Measurements from ENCODE around the gene MACROH2A2. TPM values are rescaled to one million over a fixed set of nuclear protein-coding genes. Genes with fewer than 3 reads are reported as not detected.
"Not testable (repeated sequence)": the region's sequence is repeated elsewhere in the genome, so short reads cannot be mapped to it uniquely, and the experiment has no call there.

The MACROH2A2 gene
- total RNA-seq, 1 donor from 2014 or later, result 143 TPM

GRCh38 chr10:70035531-70035930, 17.1 kb upstream of the MACROH2A2 start:
- no peaks in the 10 kb centered on the region for H3K36me3 Mint-ChIP-seq (ENCODE audit: insufficient read depth)
- no peak overlapping the region for H3K4me3 Mint-ChIP-seq (ENCODE audit: low read depth)
- H3K4me1 Mint-ChIP-seq (ENCODE audit: low read depth), result peaks cover 3% of the 10 kb centered on the region
- H3K27me3 Mint-ChIP-seq, result peaks cover 4% of the 10 kb centered on the region
- H3K27ac Mint-ChIP-seq, result no peak overlapping the region
- H3K9me3 Mint-ChIP-seq (ENCODE audit: low read depth), result peaks cover 17% of the 10 kb centered on the region
- TF ChIP-seq CTCF (IDR thresholded peaks at IDR 0.05; ENCODE audit: unreplicated experiment), result no peak
- no peak for DNase-seq (ENCODE audit: low spot score, unreplicated experiment)

GRCh38 chr10:70038923-70039322, 13.7 kb upstream of the MACROH2A2 start:
- Mint-ChIP-seq H3K9me3 (ENCODE audit: low read depth) (peaks cover 14% of the 10 kb centered on the region), H3K36me3 (ENCODE audit: insufficient read depth) (peaks cover 3% of the 10 kb centered on the region), H3K27me3 (peaks cover 6% of the 10 kb centered on the region), H3K27ac (no peak overlapping the region), H3K4me3 (ENCODE audit: low read depth) (no peak overlapping the region), H3K4me1 (ENCODE audit: low read depth) (no peaks in the 10 kb centered on the region)
- no peak for DNase-seq (ENCODE audit: low spot score, unreplicated experiment)
- no peak for TF ChIP-seq CTCF (IDR thresholded peaks at IDR 0.05; ENCODE audit: unreplicated experiment)

- H3K36me3 Mint-ChIP-seq (ENCODE audit: insufficient read depth), result peaks cover 3% of the 10 kb centered on the region
- no peak overlapping the region for H3K27ac Mint-ChIP-seq
- DNase-seq (ENCODE audit: low spot score, unreplicated experiment), result no peak
- H3K4me3 Mint-ChIP-seq (ENCODE audit: low read depth), result no peak overlapping the region
- H3K9me3 Mint-ChIP-seq (ENCODE audit: low read depth), result peaks cover 16% of the 10 kb centered on the region
- TF ChIP-seq CTCF (IDR thresholded peaks at IDR 0.05; ENCODE audit: unreplicated experiment), result no peak
- H3K4me1 Mint-ChIP-seq (ENCODE audit: low read depth), result no peaks in the 10 kb centered on the region
- H3K27me3 Mint-ChIP-seq, result peaks cover 2% of the 10 kb centered on the region
Measured at GRCh38 chr10:70041016-70041415, 11.6 kb upstream of the MACROH2A2 start.

GRCh38 chr10:70041739-70042138, 10.9 kb upstream of the MACROH2A2 start:
- not testable (repeated sequence) for H3K36me3 Mint-ChIP-seq (ENCODE audit: insufficient read depth); DNase-seq (ENCODE audit: low spot score, unreplicated experiment); H3K27ac Mint-ChIP-seq; H3K4me1 Mint-ChIP-seq (ENCODE audit: low read depth); H3K4me3 Mint-ChIP-seq (ENCODE audit: low read depth); H3K27me3 Mint-ChIP-seq
- H3K9me3 Mint-ChIP-seq (ENCODE audit: low read depth), result peaks cover 16% of the 10 kb centered on the region

GRCh38 chr10:70047066-70047465, 5.6 kb upstream of the MACROH2A2 start:
- peaks cover 19% of the 10 kb centered on the region for H3K4me1 Mint-ChIP-seq (ENCODE audit: low read depth)
- not testable (repeated sequence) for H3K9me3 Mint-ChIP-seq (ENCODE audit: low read depth); H3K27me3 Mint-ChIP-seq; DNase-seq (ENCODE audit: low spot score, unreplicated experiment); H3K4me3 Mint-ChIP-seq (ENCODE audit: low read depth); H3K36me3 Mint-ChIP-seq (ENCODE audit: insufficient read depth); H3K27ac Mint-ChIP-seq

- no peak for DNase-seq (ENCODE audit: low spot score, unreplicated experiment)
- Mint-ChIP-seq H3K4me1 (ENCODE audit: low read depth) (peaks cover 24% of the 10 kb centered on the region), H3K9me3 (ENCODE audit: low read depth) (peaks cover 2% of the 10 kb centered on the region), H3K27ac (no peak overlapping the region), H3K36me3 (ENCODE audit: insufficient read depth) (no peaks in the 10 kb centered on the region), H3K27me3 (no peaks in the 10 kb centered on the region), H3K4me3 (ENCODE audit: low read depth) (no peak overlapping the region)
- no peak for TF ChIP-seq CTCF (IDR thresholded peaks at IDR 0.05; ENCODE audit: unreplicated experiment)
Measured at GRCh38 chr10:70048030-70048723, 4.5 kb upstream of the MACROH2A2 start.
